ENCODE results near the gene GTPBP2. TPM values are rescaled to one million over a fixed set of nuclear protein-coding genes. Genes with fewer than 3 reads are reported as not detected.

GTPBP2 gene
- polyA plus RNA-seq, 1 of the 3 experiments (the other 2 are of a cell fraction) = 83.7 TPM

Other genes starting within 250 kb of the GTPBP2 start
- 21.5 and 28.3 TPM in 2 replicates for gene ABCC10, start 201.7 kb downstream of the GTPBP2 start, polyA plus RNA-seq (2012; rRNA removed)
- 1.9 and 3.9 TPM in 2 replicates for gene DLK2, start 173.7 kb downstream of the GTPBP2 start, polyA plus RNA-seq (2012; rRNA removed)
- gene TJAP1, start 151.7 kb downstream of the GTPBP2 start, polyA plus RNA-seq (2012; rRNA removed) = 30.7 and 39.5 TPM in 2 replicates
- 0.73 and 0.89 TPM in 2 replicates for gene LRRC73, start 118.9 kb downstream of the GTPBP2 start, polyA plus RNA-seq (2012; rRNA removed)
- 219 and 248 TPM in 2 replicates for gene YIPF3, start 112.3 kb downstream of the GTPBP2 start, polyA plus RNA-seq (2012; rRNA removed)
- gene POLR1C, start 112.2 kb downstream of the GTPBP2 start, polyA plus RNA-seq (2012; rRNA removed) = 59.1 and 80.6 TPM in 2 replicates
- 29.5 and 39.2 TPM in 2 replicates for gene XPO5, start 53.2 kb downstream of the GTPBP2 start, polyA plus RNA-seq (2012; rRNA removed)
- gene POLH, start 53.1 kb downstream of the GTPBP2 start, polyA plus RNA-seq (2012; rRNA removed) = 11.5 and 18.8 TPM in 2 replicates
- gene MAD2L1BP, start 6.6 kb upstream of the GTPBP2 start, polyA plus RNA-seq (2012; rRNA removed) = 30.9 and 42.2 TPM in 2 replicates
- gene RSPH9, start 15.8 kb upstream of the GTPBP2 start, polyA plus RNA-seq (2012; rRNA removed) = 0.05 and 0.06 TPM in 2 replicates
- 56.9 and 57.0 TPM in 2 replicates for gene MRPS18A, start 58.5 kb upstream of the GTPBP2 start, polyA plus RNA-seq (2012; rRNA removed)
- gene VEGFA, start 140.9 kb upstream of the GTPBP2 start, polyA plus RNA-seq (2012; rRNA removed) = 81.0 and 130 TPM in 2 replicates

Measured in SK-N-SH (cell line).